ENCODE measurements around the gene NALCN. TPM values are rescaled to one million over a fixed set of nuclear protein-coding genes. Genes with fewer than 3 reads are reported as not detected.

Gene NALCN
- total RNA-seq, 2 experiments from 2014 or later, result not detected

DNA sequence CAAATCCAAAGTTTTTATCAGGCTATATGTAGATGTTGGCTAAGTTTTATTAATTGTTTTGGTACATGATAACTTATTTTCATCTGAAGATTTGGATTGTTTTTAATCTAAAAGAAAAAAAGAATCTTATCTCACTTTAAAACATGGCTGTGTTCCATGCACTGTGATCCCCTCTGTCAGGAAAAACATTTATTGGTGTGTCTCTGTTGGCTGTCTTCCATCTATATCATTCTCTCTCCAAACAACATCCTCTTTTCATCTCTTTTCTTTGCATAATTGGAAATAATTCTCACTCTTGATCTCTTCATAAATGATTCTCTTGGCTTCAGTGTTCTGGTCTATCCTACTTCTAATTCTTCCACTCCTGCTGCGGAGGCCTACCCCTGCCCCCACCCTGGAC is 4.2 kb downstream of the NALCN start:
- no peak overlapping the region for H3K27ac Mint-ChIP-seq
- peaks cover 29% of the 10 kb centered on the region for H3K27me3 Mint-ChIP-seq
- CTCF ChIA-PET, result no interaction called here

DNA sequence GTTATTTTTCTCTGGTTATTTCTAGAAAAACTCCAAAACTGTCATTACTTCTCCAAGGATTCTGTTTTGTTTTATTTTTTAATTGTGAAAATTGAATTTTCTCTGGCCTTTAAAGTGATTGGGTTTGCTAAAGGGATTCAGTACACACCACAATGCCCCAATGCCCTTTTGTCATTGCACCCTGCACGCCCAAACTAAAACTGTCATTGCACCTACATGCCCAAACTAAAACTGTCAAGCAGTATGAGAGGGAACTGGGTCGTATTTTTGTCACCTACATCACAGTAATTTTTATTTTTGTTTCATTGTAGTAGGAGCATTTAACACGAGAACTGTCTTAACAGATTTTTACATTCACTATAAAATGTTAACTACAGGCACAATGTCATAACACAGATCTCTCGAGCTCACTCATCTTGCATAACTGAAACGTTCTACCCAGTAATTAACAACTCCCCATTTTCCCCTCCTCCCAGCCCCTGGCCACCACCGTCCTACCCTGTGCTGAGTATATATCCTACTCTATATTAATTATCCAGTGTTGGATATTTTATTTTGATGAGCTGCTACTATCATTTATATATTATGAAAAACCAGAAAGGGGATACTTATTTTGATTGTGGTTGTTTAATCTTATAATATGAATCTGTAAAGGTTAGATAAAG is 7.2 kb downstream of the NALCN start:
- CTCF ChIA-PET, result no interaction called here
- ATAC-seq (ENCODE audit: poor library complexity), result no peak

More for the DNA sequence above, 4.2 kb downstream of the NALCN start:
- H3K9me3 Mint-ChIP-seq, result peaks cover 2% of the 10 kb centered on the region
- no peak for ATAC-seq (ENCODE audit: poor library complexity)
- POLR2A ChIA-PET, result no interaction called here
- no peak overlapping the region for H3K27ac ChIP-seq (ENCODE audit: low read depth in 1 of 2, low read length in 2 of 2)
- intact Hi-C loops (cut with DNase I, micrococcal nuclease), result no loop called here
- no peaks in the 10 kb centered on the region for H3K36me3 Mint-ChIP-seq (ENCODE audit: low read depth)
- no peak overlapping the region for H3K4me3 ChIP-seq (ENCODE audit: low read length)
- H3K27me3 ChIP-seq (ENCODE audit: control insufficient read depth in 1 of 2, insufficient read depth in 2 of 2, low read length in 2 of 2), result peaks cover 17 to 20% of the 10 kb centered on the region in 2 experiments
- no peak for DNase-seq
- TF ChIP-seq, protein P1, sequence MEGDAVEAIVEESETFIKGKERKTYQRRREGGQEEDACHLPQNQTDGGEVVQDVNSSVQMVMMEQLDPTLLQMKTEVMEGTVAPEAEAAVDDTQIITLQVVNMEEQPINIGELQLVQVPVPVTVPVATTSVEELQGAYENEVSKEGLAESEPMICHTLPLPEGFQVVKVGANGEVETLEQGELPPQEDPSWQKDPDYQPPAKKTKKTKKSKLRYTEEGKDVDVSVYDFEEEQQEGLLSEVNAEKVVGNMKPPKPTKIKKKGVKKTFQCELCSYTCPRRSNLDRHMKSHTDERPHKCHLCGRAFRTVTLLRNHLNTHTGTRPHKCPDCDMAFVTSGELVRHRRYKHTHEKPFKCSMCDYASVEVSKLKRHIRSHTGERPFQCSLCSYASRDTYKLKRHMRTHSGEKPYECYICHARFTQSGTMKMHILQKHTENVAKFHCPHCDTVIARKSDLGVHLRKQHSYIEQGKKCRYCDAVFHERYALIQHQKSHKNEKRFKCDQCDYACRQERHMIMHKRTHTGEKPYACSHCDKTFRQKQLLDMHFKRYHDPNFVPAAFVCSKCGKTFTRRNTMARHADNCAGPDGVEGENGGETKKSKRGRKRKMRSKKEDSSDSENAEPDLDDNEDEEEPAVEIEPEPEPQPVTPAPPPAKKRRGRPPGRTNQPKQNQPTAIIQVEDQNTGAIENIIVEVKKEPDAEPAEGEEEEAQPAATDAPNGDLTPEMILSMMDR (IDR thresholded peaks at IDR 0.05), result no peak
- no peaks in the 10 kb centered on the region for H3K36me3 ChIP-seq (ENCODE audit: insufficient read depth, low read length)
- peaks cover 0 to 4% of the 10 kb centered on the region in 2 experiments for H3K9me3 ChIP-seq (ENCODE audit: control insufficient read depth in 1 of 2, insufficient read depth in 1 of 2, low read length in 2 of 2)
- no peak overlapping the region for H3K4me3 Mint-ChIP-seq
- peaks cover 4% of the 10 kb centered on the region for H3K4me1 ChIP-seq (ENCODE audit: insufficient read depth, low read length)
- no peaks in the 10 kb centered on the region for H3K4me1 Mint-ChIP-seq (ENCODE audit: low read depth)

DNA sequence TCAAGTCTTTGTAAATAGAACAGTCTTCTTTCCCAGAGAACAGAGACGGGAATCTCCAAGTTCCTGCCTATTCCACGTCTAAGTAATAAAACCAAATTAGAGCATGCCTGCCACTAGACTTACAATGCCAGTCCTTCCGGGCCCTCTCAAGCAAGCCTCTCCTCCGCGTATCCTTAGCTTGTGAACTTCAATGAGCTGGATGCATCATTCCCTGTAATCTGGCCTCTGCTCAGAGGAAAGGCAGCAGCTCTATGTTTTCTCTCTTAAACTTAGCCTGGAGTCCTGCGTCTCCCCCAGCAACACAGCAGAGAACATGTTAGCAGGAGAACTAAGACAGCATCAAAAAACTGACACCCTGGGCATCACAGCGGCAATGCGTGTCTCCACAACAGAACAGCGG is 8.2 kb downstream of the NALCN start:
- no peaks in the 10 kb centered on the region for H3K36me3 Mint-ChIP-seq (ENCODE audit: low read depth)
- H3K27ac Mint-ChIP-seq, result no peak overlapping the region
- no peaks in the 10 kb centered on the region for H3K36me3 ChIP-seq (ENCODE audit: insufficient read depth, low read length)
- TF ChIP-seq, protein P1 (IDR thresholded peaks at IDR 0.05), result no peak
- H3K27me3 ChIP-seq (ENCODE audit: control insufficient read depth in 1 of 2, insufficient read depth in 2 of 2, low read length in 2 of 2), result no peaks in the 10 kb centered on the region
- ChIA-PET POLR2A (no interaction called here), CTCF (no interaction called here)
- DNase-seq, result no peak
- no peak overlapping the region for H3K27ac ChIP-seq (ENCODE audit: low read depth in 1 of 2, low read length in 2 of 2)
- no peak overlapping the region for H3K4me3 Mint-ChIP-seq
- no peaks in the 10 kb centered on the region for H3K9me3 ChIP-seq (ENCODE audit: control insufficient read depth in 1 of 2, insufficient read depth in 1 of 2, low read length in 2 of 2)
- no peak for ATAC-seq (ENCODE audit: poor library complexity)
- intact Hi-C loops (cut with DNase I, micrococcal nuclease), result no loop called here
- peaks cover 13% of the 10 kb centered on the region for H3K27me3 Mint-ChIP-seq
- H3K4me1 ChIP-seq (ENCODE audit: insufficient read depth, low read length), result no peaks in the 10 kb centered on the region
- H3K9me3 Mint-ChIP-seq, result peaks cover 2% of the 10 kb centered on the region
- H3K4me3 ChIP-seq (ENCODE audit: low read length), result no peak overlapping the region
- no peaks in the 10 kb centered on the region for H3K4me1 Mint-ChIP-seq (ENCODE audit: low read depth)

More for the DNA sequence above, 7.2 kb downstream of the NALCN start:
- Histone ChIP-seq H3K36me3 (ENCODE audit: insufficient read depth, low read length) (no peaks in the 10 kb centered on the region), H3K4me1 (ENCODE audit: insufficient read depth, low read length) (no peaks in the 10 kb centered on the region), H3K4me3 (ENCODE audit: low read length) (no peak overlapping the region), H3K27me3 (ENCODE audit: control insufficient read depth in 1 of 2, insufficient read depth in 2 of 2, low read length in 2 of 2) (peaks cover 0 to 5% of the 10 kb centered on the region in 2 experiments), H3K9me3 (ENCODE audit: control insufficient read depth in 1 of 2, insufficient read depth in 1 of 2, low read length in 2 of 2) (no peaks in the 10 kb centered on the region), H3K27ac (ENCODE audit: low read depth in 1 of 2, low read length in 2 of 2) (no peak overlapping the region)
- TF ChIP-seq, protein P1 (IDR thresholded peaks at IDR 0.05), result no peak
- no peak for DNase-seq
- peaks cover 17% of the 10 kb centered on the region for H3K27me3 Mint-ChIP-seq
- no peaks in the 10 kb centered on the region for H3K36me3 Mint-ChIP-seq (ENCODE audit: low read depth)
- no peak overlapping the region for H3K27ac Mint-ChIP-seq
- H3K9me3 Mint-ChIP-seq, result peaks cover 2% of the 10 kb centered on the region
- POLR2A ChIA-PET, result no interaction called here
- no peak overlapping the region for H3K4me3 Mint-ChIP-seq
- H3K4me1 Mint-ChIP-seq (ENCODE audit: low read depth), result no peaks in the 10 kb centered on the region
- intact Hi-C loops (cut with DNase I, micrococcal nuclease), result no loop called here
